COLO668 (cell line): ENCODE data around the gene OSCP1.

ENCODE experiments used
- DNase-seq: peaks from one replicate; lab custom pipeline; 2025; ENCODE audit not compliant: unreplicated experiment; lab: John Stamatoyannopoulos, UW

Gene OSCP1

DNA sequence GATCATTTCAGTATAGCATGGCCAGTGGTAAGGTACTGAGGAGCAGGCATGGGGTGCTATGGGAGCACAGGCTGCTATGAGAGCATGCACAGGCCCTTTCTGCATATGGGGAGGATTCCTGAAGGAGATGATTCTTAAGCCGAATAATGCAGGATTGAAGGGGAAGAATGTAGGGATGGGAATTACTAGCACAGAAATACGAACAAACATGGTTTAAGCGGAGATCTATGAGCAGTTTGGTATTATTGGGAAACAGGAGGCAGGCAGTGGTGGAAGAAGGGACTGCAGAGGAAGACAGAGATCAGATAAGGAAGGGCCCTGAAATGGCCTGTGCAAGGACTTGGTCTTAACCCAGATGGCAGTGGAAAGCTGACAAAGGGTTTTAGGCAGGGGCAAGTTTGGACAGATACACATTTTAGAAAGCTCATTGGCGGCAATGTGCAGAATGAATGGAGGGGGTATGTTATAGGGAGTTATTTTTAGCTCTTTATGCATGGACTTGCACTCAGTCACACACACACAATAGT, 1.7 kb downstream of the OSCP1 start:
- no peak for DNase-seq

DNA sequence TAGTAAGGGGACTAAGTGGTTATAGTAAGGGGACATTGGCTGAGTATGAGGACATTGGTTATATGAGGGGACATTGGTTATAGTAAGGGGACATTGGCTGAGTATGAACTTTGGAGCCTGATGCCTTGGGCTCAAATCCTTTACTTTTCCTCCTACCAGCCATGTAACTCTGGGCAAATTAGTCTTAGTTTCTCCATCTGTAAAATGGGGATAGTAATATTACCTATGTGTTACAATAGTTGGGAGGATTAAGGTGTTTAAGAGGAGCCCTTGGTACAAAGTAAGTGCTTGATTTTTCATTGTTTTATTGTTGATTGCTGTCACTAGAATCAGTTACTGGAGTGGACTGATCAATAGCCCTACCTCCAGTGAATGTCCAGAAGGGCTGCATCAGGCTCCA, 2.8 kb downstream of the OSCP1 start:
- no peak for DNase-seq

DNA sequence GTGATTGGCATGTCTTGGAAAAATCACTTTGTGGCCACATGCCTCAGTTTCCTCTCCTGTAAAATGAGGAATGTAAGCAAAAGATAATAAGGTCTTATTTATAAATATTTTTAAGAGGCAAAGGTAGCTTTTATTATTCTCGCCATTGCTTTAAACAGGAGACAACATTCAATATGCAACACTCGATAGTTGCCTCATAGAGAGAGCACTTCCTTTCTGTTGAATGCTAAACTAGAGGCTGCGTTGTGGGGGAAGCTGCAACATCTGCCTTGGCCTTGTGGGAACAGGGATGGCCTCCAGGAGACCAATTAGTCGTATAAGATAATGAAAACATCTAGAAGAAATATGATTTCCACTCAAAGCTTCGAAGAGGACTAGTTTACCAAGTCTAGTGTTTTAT, 3.5 kb downstream of the OSCP1 start:
- no peak for DNase-seq

GRCh38 chr1:36446271-36446670, 4.0 kb downstream of the OSCP1 start:
- DNase-seq, result peak; percentile 51

DNA sequence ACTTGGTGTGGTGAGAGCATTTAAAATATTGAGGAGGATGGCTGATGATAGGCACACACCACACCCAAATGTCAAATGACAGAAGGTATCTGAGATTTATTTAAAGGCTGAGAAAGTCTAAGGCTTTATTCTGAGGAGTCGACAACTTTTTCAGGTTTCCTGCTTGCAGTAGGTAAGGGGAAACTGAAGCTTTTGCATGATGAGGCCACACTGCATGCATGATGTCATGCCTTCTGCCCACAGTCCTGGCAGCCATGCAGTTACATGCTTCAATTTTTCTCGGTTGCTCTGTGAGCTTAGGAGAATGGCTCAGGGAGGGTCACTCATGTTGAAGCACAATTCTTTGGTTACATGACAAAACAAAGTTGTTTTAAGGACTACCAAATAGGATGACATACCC, 7.0 kb downstream of the OSCP1 start:
- DNase-seq, result no peak

- DNase-seq, result no peak
Observed at GRCh38 chr1:36442337-36442736, 7.9 kb downstream of the OSCP1 start.

- no peak for DNase-seq
Observed at GRCh38 chr1:36440646-36441045, 9.6 kb downstream of the OSCP1 start.

DNA sequence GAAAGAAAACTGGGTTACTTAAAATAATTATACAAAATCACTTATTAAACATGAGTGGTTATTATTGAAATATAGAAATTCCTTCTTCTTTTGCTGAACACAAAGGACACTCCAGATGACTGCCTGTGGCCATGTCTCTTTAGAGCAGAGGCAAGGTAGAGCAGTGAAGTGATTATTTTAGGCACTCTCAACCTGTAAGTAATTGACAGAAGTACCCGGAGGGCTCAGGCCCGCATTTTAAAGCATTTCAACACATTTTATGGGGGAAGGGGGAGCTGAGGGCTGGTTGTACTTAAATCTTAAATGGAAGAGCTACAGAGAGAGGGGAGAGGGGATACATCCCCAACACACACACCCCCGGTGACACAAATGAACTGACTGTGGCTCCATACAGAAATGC, 10.2 kb downstream of the OSCP1 start:
- DNase-seq, result no peak

- no peak for DNase-seq
Observed at GRCh38 chr1:36438715-36439114, 11.5 kb downstream of the OSCP1 start.

DNA sequence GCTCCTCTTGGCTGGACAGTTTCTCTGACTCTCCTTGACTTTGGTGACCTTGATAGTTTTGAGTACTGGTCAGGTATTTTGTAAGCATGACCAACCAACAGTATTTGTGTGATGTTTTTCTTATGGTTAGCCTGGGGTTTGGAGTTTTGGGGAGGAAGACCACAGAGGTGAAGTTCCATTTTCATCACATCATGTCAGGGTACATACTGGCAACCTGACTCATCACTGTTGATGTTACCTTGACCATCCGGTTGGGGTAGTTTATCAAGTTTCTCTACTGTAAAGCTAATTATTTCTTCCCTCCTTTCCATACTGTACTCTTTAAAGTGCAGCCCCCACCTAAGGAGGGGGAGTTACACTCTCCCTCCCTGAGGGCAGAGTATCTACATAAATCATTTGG, 13.4 kb downstream of the OSCP1 start:
- DNase-seq, result no peak

- DNase-seq, result no peak
Observed at GRCh38 chr1:36433102-36433501, 17.1 kb downstream of the OSCP1 start.

DNA sequence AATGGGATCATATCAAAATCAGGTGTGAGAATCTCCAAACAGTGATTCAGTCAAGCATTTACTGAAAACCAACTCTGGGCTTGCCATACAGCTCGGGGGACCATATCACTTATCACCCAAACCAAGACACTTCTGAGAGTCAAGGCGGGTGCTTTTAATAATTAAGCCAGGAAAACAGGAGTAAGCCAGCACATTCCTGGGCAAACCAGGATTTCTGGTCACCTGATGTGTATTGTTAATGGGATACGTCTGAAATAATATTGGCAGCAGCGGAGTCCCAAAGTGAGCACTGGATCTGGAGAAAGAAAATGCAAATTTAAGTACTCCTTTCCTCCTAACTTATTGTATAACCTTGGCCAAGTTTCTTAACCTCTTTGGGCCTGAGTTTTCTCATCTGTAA, 17.6 kb downstream of the OSCP1 start:
- no peak for DNase-seq

DNA sequence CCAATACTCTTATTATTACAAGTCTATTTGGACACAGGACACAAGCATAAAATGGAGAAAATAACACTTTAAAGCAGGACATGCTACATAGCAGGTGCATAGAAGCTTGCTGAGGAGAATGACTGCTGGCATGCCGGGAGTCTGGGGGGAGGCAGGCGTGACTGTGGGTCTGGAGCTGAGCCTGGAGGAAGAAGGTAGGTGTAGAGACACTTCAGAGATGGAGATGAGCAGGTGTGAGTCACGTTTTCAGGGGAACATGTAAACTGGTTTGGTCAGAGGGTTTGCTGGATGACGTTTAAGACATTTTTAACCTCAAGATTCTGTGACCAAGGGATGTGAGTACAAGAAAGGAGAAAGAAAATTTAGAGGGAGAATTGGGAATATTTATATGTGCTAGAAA, 24.5 kb downstream of the OSCP1 start:
- DNase-seq, result no peak

DNA sequence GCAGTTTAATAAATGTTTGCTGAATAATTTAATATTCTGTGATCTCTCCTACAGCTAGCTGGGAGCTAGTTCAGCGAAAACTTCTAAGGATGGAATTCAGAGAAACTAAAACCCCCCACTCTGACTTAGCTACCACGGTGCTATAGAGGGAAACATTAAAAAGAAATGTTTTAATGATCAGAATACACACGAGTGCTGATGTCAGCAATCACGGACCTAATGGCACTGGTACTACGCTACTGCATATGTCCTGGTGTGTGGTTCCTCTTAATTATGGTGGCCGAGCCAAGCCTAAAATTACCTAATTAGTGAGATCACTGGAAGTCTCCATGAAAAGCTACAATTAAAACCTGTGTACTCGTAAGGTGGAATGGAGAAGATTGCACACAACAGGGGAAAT, 28.6 kb downstream of the OSCP1 start:
- DNase-seq, result no peak

DNA sequence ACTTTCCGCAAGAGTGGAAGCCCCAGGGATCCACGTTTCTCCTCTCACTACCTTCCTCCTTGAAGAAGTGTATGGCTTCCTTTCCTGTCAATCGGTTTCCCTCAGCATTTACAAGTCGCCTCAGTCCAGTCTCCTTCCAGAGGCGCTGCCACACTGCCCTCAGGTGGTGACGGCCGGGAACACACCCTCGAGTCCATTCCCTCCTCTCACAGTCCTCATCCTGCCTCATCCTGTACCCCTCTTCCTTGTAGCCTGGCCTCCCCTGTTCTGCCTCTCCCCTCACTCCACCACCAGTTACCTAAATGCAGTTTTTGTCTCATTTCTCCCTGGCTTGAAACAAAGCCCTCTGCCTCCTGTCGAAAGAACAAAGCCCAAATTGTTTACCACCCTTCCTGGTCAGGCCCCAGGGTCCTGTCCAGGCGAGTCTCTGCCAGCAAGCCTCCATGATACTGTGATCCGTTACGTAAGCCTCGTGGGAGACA, 29.4 kb downstream of the OSCP1 start:
- DNase-seq, result peak; percentile 88

- no peak for DNase-seq
Observed at GRCh38 chr1:36420409-36420808, 29.8 kb downstream of the OSCP1 start.

GRCh38 chr1:36419569-36419968, 30.7 kb downstream of the OSCP1 start:
- no peak for DNase-seq

GRCh38 chr1:36419140-36419539, 31.1 kb downstream of the OSCP1 start:
- DNase-seq, result no peak

DNA sequence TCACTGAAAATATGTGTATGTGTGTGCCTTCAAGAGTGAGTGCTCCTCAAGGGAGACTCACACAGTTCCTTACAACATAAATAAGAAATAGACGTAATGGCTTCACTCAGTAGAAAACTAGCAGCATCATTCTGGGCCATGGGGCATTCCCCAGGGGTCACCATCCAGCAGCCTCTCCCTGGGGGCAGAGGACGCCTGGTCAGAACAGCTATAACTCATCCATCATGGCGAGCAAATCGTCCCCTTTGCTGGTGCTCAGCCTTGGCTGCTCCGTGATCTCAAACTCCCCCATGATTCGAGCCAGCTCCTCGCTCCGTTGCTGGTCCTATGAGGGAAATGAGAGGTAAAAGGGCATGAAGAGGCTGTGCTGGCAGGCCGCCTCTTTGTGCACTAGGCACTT, 32.3 kb downstream of the OSCP1 start:
- no peak for DNase-seq

GRCh38 chr1:36415661-36416326, 34.5 kb downstream of the OSCP1 start:
- no peak for DNase-seq

DNA sequence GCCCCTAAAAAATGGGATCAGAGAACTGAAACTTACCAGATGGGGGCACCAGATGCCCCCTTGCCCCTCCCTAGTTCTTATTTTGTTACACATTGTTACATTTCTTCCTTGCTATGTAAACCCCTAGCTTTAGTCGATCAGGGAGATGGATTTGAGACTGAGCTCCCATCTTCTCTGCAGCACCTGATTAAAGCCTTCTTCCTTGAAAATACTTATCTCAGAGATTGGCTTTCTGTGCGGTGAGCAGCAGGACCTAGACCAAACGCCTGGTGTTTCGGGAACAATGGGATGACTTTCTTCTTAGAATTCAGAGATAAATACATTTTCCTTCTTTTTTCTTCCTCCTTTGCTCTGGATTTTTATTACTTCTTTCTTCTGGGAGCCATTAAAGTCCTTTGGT, 35.9 kb downstream of the OSCP1 start:
- DNase-seq, result no peak

DNA sequence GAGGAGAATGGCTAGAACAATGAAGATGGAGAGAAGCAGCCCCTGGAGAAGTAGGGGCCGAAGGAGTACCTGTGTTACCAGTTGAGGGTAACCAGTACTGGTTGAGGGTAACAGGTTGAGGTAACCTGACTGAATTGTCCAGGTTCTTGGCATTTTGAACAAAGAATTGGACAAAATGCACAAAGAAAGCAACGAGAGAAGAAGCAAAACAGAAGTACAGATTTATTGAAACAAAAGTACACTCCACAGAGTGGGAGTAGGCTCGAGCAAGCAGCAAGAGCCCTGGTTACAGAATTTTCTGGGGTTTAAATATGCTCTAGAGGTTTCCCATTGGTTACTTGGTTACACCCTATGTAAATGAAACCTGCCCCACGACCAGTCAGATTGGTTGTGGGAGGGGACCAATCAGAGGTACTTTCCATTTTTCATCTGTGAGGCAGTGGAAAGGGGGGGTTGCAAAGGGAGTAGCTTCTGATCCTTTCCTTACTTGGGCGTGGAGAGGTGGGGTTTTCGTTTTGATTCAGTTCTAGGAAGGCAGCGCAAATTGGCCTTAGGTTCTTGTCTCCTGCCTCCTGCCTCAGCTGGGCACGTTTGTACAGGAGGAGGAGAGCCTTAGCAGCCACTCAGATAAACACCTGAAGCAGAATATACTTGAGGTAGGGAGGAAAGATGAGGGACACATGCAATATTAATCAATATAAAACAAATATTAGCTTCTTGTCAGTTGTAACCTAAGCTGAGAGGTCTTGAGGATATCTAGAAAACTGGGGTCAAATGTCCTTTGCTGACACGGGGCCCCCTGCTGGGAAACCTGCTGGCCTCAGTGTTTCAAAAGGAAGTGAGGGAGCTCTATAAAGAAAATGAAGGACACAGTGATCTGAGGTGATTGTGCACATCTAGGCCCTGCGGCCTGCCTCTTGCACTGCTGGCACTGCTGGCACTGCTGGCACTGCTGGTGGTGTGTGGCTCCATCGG, 38.3 kb downstream of the OSCP1 start:
- peak; percentile 25 for DNase-seq
